A673 (cell line): ENCODE results near the gene RCC2. TPM values are rescaled to one million over a fixed set of nuclear protein-coding genes. Genes with fewer than 3 reads are reported as not detected.
"Not testable (repeated sequence)": the region's sequence is repeated elsewhere in the genome, so short reads cannot be mapped to it uniquely, and the experiment has no call there.

Experiments used
- BruUV-seq: library from RNA; stranded (reverse); fragments of 400-500 nt; replicated peaks from 2 replicates; lab custom pipeline; 2021; lab: Mats Ljungman, UMichigan
- CTCF ChIA-PET: fragments of 300-600 bp; sonication (Branson Sonifier 250); formaldehyde crosslinking; loops from one replicate; lab custom pipeline; 2022; ENCODE audit warnings: antibody characterized with exemption; lab: Charles Lee
- POLR2A ChIA-PET: fragments of 300-600 bp; sonication (Branson Sonifier 250); formaldehyde crosslinking; loops from one replicate; lab custom pipeline; 2022; ENCODE audit warnings: antibody characterized with exemption; ENCODE audit not compliant: low non-redundant PET; lab: Charles Lee
- DNase-seq: peaks from one replicate; pipeline ENCODE4 v3.0.0-alpha.2; 2015; ENCODE audit warnings: low spot score
- H3K27ac ChIP-seq: fragments of 200-600 bp; sonication (generic); 2 replicates; pipeline ENCODE4 v1.5.1; 2016; ENCODE audit warnings: mixed run types, low read depth, mild to moderate bottlenecking, mixed read lengths, antibody characterized with exemption, low read length; ENCODE audit not compliant: poor library complexity, severe bottlenecking
- H3K27me3 ChIP-seq: fragments of 200-600 bp; sonication (generic); replicated peaks from 2 replicates; pipeline ENCODE4 v1.6.1; 2017; ENCODE audit warnings: mixed run types, low read depth, mild to moderate bottlenecking, mixed read lengths, antibody characterized with exemption, low read length; ENCODE audit not compliant: insufficient read depth, poor library complexity
- H3K36me3 ChIP-seq: fragments of 200-600 bp; sonication (generic); 2 replicates; pipeline ENCODE4 v1.6.1; 2016; ENCODE audit warnings: mixed run types, mild to moderate bottlenecking, mixed read lengths, antibody characterized with exemption, low read length; ENCODE audit not compliant: insufficient read depth, poor library complexity, severe bottlenecking
- H3K4me1 ChIP-seq: fragments of 200-600 bp; sonication (generic); 2 replicates; pipeline ENCODE4 v1.6.1; 2017; ENCODE audit warnings: mixed run types, mild to moderate bottlenecking, mixed read lengths, antibody characterized with exemption, low read length; ENCODE audit not compliant: insufficient read depth, poor library complexity, severe bottlenecking
- H3K4me3 ChIP-seq: fragments of 200-600 bp; sonication (generic); 2 replicates; pipeline ENCODE4 v1.5.1; 2016; ENCODE audit warnings: low read depth, mixed run types, mild to moderate bottlenecking, mixed read lengths, low read length; ENCODE audit not compliant: poor library complexity, severe bottlenecking
- H3K9me3 ChIP-seq: fragments of 200-600 bp; sonication (generic); 2 replicates; pipeline ENCODE4 v1.6.1; 2016; ENCODE audit warnings: mixed run types, low read depth, mild to moderate bottlenecking, mixed read lengths, antibody characterized with exemption, low read length; ENCODE audit not compliant: poor library complexity, severe bottlenecking
- CTCF ChIP-seq: fragments of 300-800, 200-600 bp; sonication (generic); conservative IDR thresholded peaks from 2 replicates; pipeline ENCODE4 v1.5.1; 2017; ENCODE audit warnings: low read depth, mild to moderate bottlenecking, antibody characterized with exemption, low read length, moderate library complexity, mixed read lengths
- EZH2 ChIP-seq: fragments of 200-600 bp; sonication (generic); IDR thresholded peaks from 2 replicates; pipeline ENCODE4 v1.6.1; 2017; ENCODE audit warnings: borderline replicate concordance, low read depth, mild to moderate bottlenecking, mixed read lengths, antibody characterized with exemption, low read length; ENCODE audit not compliant: poor library complexity, severe bottlenecking
- intact Hi-C: fragments of 100-400 bp; cut with micrococcal nuclease; formaldehyde crosslinking; loops from one replicate; pipeline ENCODE4 v1.10.0; 2022; ENCODE audit not compliant: unreplicated experiment
- total RNA-seq: library from RNA; stranded (reverse); gene quantifications from 2 replicates; pipeline ENCODE4 v1.2.3, GENCODE V29; 2021

RCC2 gene
- total RNA-seq, 1 experiment from 2014 or later = 182 TPM

GRCh38 chr1:17409391-17409811, 30.1 kb downstream of the RCC2 start:
- H3K27me3 ChIP-seq = no peaks in the 10 kb centered on the region
- CTCF ChIA-PET = no interaction called here
- H3K27ac ChIP-seq = no peak overlapping the region
- H3K36me3 ChIP-seq = peaks cover 75% of the 10 kb centered on the region
- intact Hi-C loops = loop anchor here (5.0 to 10.0 kb wide), 2 partner anchors 285 to 352 kb away; no protein-coding TSS in a partner anchor
- no peak overlapping the region for H3K4me3 ChIP-seq
- TF ChIP-seq CTCF = no peak
- no peak for TF ChIP-seq EZH2
- POLR2A ChIA-PET = no interaction called here
- DNase-seq = no peak
- no peaks in the 10 kb centered on the region for H3K4me1 ChIP-seq
- no TSS peak for BruUV-seq
- H3K9me3 ChIP-seq = no peaks in the 10 kb centered on the region

GRCh38 chr1:17407786-17408514, 31.5 kb downstream of the RCC2 start:
- H3K36me3 ChIP-seq = peaks cover 61% of the 10 kb centered on the region
- BruUV-seq = not testable (repeated sequence)

GRCh38 chr1:17406760-17407475, 32.6 kb downstream of the RCC2 start:
- H3K4me1 ChIP-seq, H3K4me3 ChIP-seq, H3K27me3 ChIP-seq, DNase-seq, H3K9me3 ChIP-seq, H3K27ac ChIP-seq, POLR2A ChIA-PET, BruUV-seq, CTCF ChIA-PET: not testable (repeated sequence)
- H3K36me3 ChIP-seq = peaks cover 51% of the 10 kb centered on the region
- intact Hi-C loops = loop anchor here (5.0 to 10.0 kb wide), 2 partner anchors 282 to 350 kb away; no protein-coding TSS in a partner anchor

More at GRCh38 chr1:17407786-17408514, 31.5 kb downstream of the RCC2 start:
- intact Hi-C loops = loop anchor here (5.0 to 10.0 kb wide), 2 partner anchors 283 to 351 kb away; no protein-coding TSS in a partner anchor
- H3K4me3 ChIP-seq, CTCF ChIA-PET, H3K9me3 ChIP-seq, H3K27ac ChIP-seq, DNase-seq, H3K4me1 ChIP-seq, POLR2A ChIA-PET, H3K27me3 ChIP-seq: not testable (repeated sequence)
